ENCODE measurements around the gene DLGAP4. TPM values are rescaled to one million over a fixed set of nuclear protein-coding genes. Genes with fewer than 3 reads are reported as not detected.

DLGAP4 gene
- 21.9 and 42.1 TPM in 2 replicates for total RNA-seq

GRCh38 chr20:36305602-36306551, at the start of gene DLGAP4:
TSS of gene DLGAP4 (plus strand) at chr20:36306339. CDS start at chr20:36431718, 125,379 bp downstream.

GRCh38 chr20:36541227-36541767, 235.2 kb downstream of the DLGAP4 start, which contains the start of gene MYL9:
TSS of gene MYL9 (plus strand) at chr20:36541519. CDS start at chr20:36544885, 3,366 bp downstream.

GRCh38 chr20:36573103-36573797, 267.1 kb downstream of the DLGAP4 start, which contains the start of gene TGIF2:
TSS of gene TGIF2 (plus strand) at chr20:36573597. CDS start at chr20:36578775, 5,178 bp downstream.

Other genes with a start within 250 kb of the DLGAP4 start
- gene EPB41L1, start 151.6 kb upstream of the DLGAP4 start, total RNA-seq = 1.4 and 16.7 TPM in 2 replicates
- gene AAR2, start 69.9 kb upstream of the DLGAP4 start, total RNA-seq = 21.2 and 23.4 TPM in 2 replicates
- gene MYL9, start 235.2 kb downstream of the DLGAP4 start, total RNA-seq = 1.4 and 10.5 TPM in 2 replicates